Kidney glomerular epithelial cell (primary cell): ENCODE results near the gene DPYD.

Experiments
- DNase-seq: peaks from one replicate; lab custom pipeline; 2025; lab: John Stamatoyannopoulos, UW

Gene DPYD

DNA sequence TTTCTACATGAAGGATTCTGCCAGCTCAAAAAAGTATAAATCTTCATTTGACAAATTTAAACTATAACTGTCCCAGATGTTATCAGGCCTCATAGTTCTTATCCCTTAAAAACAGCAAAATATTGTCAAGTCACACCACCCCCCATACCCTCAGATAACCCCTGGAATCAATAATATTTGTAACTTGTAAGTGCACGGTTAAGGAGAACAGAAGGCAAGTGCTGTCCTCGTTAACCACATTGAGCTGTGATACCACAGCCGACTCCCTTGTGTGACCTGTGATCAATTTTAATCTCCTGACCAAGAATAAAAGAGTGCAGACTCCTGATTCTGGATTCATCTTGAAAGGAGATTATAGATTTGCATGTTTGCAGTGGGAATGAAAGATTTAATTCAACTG is 310.7 kb downstream of the DPYD start:
- DNase-seq = no peak

DNA sequence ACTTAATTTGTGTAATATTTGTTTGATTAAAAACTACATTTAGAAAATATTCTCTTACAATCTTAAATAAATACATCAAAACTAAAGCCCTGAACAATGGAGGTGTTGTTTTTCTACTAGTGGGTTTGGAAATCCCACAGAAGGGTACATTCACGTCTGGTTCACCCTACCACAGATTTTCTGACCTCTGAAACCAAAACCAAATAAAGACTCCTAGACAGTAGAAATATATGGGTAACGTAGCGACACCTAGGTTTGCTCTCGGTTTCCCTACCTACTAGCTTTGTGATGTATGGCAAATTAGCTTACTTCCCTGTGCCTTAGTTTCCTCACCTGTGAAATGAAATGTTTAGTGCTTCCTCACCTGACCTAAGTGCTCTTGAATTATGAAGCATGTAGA is 312.6 kb downstream of the DPYD start:
- no peak for DNase-seq

DNA sequence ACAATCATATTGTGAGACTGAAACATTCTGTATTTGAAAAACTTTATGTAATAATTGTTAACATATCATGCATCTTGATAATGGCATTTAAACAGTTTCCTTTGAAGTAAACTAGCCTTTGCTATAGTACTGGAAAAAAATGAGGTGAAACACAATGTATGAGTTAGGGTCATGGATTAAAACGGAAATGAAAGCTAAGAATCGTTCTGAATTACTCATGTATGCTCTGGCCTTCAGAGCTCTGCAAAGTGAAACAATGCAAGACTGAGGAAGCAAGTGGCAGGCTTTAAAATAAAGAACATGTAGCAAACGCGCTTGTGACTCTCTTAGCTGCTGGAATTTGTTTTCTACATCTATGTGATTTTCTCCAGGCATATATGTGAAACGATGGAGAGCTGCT is 317.1 kb downstream of the DPYD start:
- DNase-seq = no peak

DNA sequence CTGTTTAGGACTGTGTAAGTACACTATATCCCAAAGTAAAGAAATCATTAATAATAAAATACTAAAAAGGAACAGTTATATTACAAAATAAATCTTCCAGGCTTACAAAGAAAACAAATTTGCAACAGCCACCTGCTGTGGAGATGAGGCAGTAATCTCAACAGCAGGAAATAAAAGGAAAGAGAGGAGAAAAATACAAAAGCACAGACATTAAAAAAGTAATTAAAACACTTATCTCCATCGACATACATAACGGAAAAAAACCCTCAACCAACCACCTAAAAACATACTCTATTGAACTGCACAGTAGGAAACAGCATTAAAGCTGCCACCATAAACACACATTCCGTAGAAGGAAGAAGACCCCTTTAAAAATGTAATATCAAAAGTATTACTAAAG is 317.6 kb downstream of the DPYD start:
- no peak for DNase-seq

DNA sequence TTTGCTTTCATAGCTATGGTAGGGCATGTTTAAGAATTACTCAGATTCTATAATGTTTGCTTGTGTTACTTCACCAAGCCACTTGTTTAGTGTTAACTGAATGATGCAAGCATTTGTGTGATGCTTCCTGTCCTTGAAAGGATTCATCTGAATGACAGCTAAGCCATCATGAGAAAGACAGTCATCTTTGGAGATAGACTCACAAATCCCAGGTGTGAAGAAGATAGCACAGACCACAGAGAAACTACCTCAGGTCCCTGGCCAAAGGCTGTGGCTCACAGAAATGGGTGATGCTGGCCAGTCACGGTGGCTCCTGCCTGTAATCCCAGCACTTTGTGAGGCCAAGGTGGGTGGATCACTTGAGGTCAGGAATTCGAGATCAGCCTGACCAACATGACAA is 321.4 kb downstream of the DPYD start:
- no peak for DNase-seq

DNA sequence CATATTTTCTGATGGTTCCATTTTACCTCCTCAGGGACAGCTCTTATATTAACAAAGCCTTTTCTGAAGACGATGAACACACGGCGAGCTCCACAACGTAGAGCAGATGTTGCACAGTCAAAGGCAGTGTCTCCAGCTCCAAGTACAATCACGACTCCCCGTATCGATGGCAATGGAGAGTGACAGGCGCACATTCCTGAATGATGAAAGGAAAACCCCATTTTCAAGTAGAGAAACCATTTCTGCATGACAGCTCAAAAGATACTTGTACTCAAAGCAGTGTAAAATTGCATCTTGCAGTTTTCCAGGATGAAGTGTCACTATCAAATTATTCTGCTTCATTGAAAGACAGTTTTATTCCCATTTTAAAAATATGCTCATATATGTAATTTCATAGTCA is 327.6 kb downstream of the DPYD start:
- no peak for DNase-seq

DNA sequence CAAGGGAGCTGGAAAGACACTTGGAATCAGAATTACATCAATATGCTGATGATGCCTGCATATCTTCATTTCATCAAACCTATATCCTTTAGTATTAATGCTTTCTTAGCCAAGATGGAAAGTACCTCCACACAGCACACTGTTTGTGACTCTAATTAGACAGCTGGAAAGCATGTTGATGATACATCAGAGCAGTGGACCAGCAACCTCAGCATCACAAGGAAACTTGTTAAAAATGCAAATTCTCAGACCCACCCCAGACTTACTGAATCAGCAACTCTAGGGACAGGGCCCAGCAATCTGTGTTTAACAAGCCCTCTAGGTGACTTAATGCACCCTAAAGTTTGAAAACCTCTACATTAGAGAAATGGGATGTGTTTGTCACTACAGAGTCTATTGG is 332.1 kb downstream of the DPYD start:
- no peak for DNase-seq

DNA sequence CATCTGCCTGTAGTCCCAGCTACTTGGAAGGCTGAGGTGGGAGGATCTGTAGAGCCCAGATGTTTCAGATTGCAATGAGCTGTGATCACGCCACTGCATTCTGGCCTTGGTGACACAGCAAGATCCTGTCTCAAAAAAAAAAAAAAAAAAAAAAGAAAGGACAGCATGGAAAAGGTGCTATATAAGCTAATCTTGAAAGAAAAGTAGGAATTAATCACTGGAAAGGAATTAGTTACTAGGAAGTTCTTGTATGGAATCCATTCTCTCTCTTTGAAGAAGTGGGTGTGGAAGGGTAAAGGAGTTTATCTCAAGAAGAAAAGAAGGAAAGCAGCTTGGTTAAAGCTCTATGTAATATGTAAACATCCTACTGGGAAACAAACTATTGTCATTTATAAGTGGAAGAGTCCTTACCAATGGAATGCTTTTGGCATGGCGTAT is 339.2 kb downstream of the DPYD start:
- DNase-seq = peak; percentile 16

DNA sequence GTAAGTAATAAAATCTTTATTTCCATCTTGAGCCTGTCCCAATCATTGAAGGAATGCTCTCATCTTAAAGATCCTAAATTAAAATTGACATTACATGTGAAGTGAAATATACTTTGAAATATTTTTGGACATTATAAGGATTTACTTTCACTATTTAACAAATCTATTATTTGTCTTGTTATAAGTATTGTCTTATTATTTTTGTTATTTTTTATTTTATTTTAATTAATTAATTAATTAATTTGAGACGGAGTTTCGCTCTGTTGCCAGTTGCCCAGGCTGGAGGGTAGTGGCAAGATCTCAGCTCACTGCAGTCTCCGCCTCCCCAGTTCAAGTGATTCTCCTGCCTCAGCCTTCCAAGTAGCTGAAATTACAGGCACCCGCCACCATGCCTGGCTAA is 343.2 kb downstream of the DPYD start:
- DNase-seq = no peak

DNA sequence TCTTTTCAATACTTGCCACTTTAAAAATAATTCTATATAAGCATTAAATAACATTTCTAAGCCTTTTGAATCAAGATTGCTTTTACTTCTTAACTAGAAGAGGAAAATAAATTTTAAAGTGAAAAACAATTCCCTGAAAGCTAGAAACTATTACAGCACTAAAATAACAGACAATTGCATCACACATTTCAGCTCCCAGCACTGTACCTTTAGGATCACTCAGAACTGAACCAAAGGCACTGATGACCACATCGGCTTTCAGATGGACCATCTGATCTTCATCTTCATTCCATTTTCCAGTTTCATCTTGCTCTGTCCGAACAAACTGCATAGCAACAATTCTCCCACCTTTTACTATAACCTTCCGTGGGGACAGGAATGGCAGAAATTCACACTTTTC is 347.3 kb downstream of the DPYD start:
- no peak for DNase-seq

DNA sequence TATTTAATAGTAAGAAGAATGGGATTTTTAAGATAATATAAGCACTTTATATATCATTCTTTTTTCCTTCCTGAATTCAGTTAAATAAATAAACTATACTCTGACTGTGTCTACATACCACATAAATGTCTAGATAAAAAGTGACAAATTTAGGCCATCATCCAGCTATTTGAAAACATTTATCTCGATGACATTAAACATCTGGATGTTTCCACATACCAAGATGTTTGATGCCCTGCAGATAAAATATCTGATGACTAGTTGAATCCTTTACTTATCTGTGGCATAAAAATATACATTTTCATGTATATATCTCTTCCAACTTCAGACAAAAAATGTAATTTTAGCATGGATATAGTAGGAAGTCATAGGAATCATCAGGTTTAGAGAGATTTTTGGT is 348.3 kb downstream of the DPYD start:
- DNase-seq = no peak

DNA sequence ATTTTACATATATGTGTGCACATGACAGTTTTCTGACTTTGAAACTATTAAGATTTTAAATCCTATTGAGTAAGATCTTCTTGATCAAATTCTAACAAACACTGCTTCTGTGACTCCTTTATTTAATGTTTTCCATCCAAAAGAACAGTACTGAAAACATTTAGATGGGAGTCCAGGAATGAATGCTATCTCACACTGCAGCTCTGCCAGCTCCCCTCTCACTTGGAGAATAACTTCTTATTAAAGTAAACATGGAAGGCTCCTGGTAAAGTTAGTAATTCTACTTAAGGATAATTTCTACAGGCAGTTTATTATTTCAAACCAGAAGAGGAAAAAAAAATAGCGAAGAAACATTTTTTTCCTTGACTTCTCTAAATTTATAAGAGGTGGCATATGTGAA is 349.1 kb downstream of the DPYD start:
- DNase-seq = no peak

DNA sequence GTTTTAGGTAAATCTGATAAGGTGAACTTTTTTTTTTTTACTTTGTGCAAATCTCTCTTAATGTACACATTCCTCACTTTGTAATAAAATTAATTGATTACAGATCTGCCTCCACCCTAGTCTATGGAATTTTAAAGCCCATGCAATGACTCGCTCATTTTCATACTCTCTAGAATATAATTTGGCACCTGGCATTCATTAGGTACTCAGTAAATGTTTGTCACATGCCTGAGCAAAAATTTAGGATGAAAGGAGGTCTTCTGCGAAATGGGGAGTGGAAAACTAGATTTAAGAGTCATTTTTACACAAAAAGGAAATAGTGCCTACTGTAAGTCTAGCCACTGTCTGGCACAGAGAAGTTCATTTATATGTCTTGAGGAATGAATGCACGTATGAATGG is 350.1 kb downstream of the DPYD start:
- DNase-seq = no peak

DNA sequence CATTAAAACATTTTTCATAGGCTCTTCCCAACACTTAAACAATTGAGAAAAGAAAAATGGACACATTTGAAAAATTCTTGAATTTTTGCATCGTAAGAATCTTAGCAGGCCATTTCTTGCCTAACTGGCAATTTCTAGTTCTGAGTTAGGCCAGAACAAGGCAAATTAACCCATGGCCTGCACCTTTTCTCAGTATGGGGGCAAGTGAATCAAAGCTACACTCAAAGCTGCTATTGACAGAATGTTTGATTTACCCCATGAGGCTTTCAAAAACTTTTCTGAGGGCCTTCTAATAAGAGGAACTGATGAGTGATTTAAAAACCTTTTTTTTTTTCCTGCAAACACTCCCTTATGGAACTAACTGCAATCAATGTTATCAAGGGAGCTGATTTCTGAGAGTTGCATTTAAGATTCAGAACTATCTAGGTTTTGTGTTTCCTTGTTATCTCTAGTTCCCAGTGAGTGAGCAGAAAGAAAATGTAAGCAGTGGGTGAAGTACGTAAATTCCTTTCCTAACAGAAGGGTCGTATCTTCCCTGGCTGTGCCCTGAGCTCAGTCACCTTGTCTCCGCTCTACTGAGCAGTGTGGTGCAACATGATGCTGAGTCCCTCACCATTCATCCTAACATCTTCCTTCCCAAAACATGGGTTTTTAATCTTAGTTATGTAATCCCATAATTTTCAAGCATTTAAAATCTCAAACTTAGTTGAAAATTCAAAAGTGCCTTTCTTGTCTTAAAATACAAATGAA is 353.7 kb downstream of the DPYD start:
- DNase-seq = peak; percentile 4

DNA sequence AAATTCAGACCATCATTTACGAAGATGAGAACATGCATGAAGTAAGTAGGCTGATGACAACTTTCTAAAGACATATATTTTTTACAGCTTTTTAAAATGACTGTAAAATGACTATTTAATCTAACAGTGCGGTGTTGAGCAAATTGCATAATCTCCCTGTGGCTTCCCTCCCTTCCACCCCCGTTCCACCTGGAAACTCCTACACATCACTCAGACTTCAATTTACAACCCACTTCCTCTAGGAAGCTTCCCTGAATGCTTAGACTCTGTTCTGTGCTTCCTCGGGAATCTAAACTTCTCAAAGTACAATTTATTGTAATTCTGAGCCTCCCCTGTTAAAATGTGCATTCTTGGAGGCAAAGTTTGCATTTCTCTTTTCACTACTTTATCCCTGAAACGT is 354.9 kb downstream of the DPYD start:
- no peak for DNase-seq

DNA sequence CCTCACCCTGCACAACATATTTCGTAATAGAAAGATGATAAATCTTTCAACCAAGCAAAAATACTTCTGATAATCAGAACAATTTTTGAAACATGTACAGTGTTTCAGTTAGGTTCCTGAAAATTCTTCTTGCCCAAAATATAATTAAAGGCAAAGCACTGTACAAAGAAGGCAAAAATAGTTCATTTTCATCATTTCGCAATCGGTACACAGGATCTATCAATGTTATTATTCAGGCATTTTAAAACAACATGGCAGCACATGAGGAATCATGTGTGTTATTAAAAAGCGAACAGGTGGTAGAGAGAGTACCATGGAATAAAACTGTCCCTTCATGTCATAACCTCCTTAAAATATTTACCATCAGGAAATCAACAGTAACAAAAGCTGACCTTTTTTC is 356.9 kb downstream of the DPYD start:
- no peak for DNase-seq

DNA sequence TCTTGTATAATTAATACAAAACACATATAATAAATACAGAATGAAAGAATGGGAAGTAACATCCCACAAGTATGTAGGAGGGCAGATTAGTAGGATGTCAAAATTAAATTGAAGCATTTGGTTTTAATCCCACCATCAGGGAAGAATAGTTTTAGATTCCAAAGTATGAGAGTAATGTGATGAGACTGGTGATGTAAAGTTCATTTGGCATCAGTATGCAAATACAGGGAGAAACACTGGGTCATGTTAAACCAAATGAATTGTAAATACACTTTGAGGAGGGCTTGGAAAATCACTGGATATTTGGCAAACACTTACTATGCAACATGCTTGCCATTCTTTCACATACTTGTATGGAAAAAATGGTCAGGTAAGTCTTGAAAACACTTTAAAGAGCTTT is 358.8 kb downstream of the DPYD start:
- DNase-seq = no peak

DNA sequence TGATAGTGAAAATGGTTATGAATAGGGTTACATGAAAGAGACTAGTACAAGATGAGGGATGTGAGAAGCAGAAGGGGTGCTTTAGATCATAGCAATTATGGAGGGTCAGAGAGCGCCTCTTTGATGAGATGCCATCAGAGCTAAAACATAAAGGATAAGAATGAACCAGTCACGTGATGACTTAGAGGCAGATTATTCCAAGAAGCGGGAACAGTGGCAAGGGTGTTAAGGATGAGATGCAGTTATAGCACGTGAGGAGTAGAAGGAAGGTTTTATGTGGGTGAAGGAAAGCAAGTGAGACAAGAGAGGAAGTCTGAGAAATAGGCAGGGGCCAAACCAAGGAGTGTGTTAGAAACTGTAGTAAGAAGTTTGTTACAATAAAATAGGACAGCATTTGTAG is 360.1 kb downstream of the DPYD start:
- DNase-seq = no peak

DNA sequence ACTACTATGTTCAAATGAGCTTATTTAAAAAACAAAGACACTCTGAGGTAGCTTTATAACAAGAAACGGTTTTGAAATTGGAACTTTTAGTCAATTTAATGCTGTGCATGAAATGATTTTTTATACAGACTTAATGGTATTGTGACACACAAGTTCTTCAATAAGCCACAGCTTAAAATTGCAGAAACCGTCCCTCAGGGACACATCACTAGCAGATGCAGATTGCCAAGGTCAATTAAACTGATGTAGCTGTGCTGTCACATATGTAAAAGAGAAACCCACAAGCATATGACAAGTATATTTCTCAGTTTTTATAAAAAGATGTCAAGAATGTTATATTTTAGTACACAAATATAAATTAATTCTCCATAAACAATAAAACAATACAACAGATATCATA is 366.9 kb downstream of the DPYD start:
- DNase-seq = no peak

DNA sequence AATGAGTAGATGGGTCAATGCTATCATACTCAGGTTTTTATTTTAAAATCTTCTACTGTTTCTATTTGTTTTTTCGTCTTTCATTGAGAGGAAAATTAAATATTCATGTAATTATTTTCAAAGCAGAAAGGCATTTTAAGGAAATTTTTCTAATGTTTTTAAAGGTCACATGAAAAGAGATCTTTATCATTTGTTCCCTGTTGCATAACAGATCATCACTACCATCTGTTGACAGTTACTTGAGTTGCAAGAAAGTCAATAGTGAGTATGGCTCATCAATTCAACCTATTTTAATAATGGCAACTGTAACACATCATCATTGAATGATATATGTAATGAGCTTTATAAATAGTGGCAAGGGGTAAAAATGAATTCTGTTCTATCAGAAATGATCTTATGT is 369.7 kb downstream of the DPYD start:
- DNase-seq = no peak

DNA sequence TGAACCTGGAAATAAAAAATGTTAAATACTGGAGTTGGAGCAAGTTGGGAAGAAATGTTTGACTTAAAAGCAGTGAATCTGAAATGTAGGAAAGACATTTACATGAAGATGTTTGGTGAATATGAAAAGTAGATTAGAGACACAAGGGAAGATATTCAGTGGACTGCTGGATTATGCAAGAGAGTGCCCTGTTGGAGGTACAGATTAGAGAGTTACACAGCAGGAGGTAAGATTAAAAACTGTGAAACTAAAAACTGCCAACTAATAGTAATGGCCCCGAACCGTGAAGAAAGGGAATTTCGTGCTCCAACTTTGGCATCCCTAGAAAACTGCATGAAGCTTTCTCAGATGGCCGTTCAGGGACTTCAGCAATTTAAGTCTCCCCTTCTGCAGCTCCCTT is 375.4 kb downstream of the DPYD start:
- no peak for DNase-seq

DNA sequence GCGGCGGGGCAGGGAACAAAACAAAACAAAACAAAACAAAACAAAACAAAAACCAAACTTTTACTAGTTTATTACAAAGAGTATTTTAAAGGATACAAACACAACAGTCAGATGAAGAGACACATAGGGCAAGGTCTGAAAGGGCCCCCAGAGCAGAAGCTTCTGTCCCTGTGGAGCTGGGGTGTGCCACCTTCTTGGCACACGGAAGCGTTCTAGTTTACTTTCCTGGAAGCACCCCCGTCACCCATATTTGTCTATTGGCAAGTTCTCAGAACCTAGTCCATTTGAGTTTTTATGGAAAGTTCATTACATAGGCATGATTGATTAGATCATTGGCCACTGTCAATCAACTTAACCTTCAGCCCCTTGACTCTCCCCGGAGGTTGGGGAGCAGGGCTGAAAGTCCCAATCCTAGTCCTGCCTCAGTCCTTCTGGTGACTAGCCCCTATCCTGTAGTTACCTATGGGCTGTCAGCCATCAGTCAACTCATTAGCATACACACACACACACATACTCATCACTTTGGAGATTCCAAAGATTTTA is 380.4 kb downstream of the DPYD start:
- no peak for DNase-seq

DNA sequence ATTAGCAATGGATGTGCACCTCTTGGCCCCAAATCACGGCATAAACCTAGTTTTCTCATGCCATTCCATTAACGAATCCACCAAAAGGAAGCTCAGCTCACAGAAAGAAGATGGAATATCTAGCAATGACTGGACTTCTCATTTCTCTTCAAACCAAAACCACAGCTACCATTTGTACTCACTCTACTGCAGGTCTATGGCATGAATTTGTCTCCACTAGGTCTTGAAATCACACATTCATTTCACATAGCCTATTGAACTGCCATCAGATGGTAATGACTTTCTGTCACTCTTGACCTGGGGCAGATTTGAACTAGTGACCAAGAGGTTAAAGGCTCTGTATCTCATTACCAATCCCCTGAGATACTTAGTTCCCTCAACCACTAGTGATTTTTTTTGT is 382.7 kb downstream of the DPYD start:
- DNase-seq = no peak

DNA sequence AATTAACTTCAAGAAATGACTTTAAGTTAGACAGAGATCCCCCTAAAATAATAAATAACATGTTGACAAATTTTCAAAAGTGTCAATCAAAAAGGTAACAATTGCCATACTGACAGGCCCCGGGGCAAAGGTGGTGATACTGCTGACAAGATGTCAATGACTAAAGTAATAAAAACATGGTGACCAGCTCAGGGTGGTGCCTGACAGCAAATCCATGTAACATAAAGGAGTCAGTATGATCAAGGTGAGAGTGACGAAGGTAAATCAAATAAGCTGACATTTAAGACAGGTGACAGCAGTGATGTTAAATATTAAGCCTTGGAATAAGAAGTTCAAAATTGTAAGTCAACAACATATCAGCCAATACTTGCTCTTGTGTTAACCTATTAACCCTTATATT is 387.5 kb downstream of the DPYD start:
- no peak for DNase-seq
